ENCODE data around the gene OCIAD2.

Gene OCIAD2

GRCh38 chr4:48945981-48946380 is 39.4 kb upstream of the OCIAD2 start:
- no peaks in the 10 kb centered on the region for H3K9me3 ChIP-seq
- no peak for TF ChIP-seq CTCF (IDR thresholded peaks at IDR 0.05; ENCODE audit: low read depth, low read length)
- no peaks in the 10 kb centered on the region for H3K4me1 ChIP-seq
- DNase-seq: no peak
- no peaks in the 10 kb centered on the region for H3K27me3 ChIP-seq
- no peak overlapping the region for H3K4me3 ChIP-seq (ENCODE audit: low read depth, low read length)
- no peaks in the 10 kb centered on the region for H3K36me3 ChIP-seq

DNA sequence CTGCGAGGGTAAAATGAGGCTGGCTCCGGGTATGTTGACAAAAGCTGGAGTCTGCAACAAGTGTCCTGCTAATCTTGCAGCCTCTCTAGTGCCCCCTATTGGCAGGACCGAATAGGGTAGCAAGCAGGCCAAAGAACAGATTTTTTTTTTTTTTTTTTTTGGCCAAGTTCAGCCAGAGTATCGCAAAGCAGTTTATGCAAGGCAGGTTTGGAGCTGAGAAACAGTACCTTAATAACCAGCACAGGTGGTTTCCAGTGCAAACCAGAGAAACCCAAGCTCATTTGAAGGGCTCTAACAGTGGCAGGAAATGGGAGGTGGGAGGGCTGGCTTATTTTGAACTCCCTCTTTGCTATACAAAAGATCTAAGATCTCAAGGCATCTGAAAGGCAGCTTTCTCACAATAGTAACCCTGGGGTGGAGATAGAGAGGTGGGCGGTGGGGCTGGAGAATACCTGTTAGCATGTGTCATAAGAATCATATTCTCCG is 38.2 kb upstream of the OCIAD2 start:
- Histone ChIP-seq H3K36me3 (no peaks in the 10 kb centered on the region), H3K4me1 (no peaks in the 10 kb centered on the region), H3K9me3 (no peaks in the 10 kb centered on the region), H3K4me3 (ENCODE audit: low read depth, low read length) (no peak overlapping the region), H3K27me3 (no peaks in the 10 kb centered on the region)
- peak; percentile 32 for DNase-seq
- peak; percentile 63 for TF ChIP-seq CTCF (IDR thresholded peaks at IDR 0.05; ENCODE audit: low read depth, low read length)

DNA sequence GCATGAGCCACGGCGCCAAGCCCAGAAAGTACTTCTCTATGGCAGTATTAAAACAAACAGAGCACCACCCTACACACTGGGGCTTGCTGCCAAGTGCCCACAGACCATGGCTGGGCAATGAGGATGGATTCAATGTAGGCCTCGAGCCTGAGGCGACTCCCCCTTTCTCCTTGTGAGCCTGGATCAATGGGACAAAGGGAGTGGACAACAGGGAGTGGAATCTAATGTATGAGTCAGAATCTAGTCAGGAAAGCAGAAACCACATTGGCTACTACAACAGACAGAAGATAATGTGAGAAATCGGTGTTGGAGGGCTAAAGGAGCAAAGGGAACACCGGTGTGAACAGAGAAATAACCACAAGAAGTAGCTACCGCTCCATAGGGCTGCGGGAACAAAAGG is 37.7 kb upstream of the OCIAD2 start:
- Histone ChIP-seq H3K27me3 (no peaks in the 10 kb centered on the region), H3K4me1 (no peaks in the 10 kb centered on the region), H3K9me3 (no peaks in the 10 kb centered on the region), H3K4me3 (ENCODE audit: low read depth, low read length) (no peak overlapping the region), H3K36me3 (no peaks in the 10 kb centered on the region)
- TF ChIP-seq CTCF (IDR thresholded peaks at IDR 0.05; ENCODE audit: low read depth, low read length): no peak
- no peak for DNase-seq

DNA sequence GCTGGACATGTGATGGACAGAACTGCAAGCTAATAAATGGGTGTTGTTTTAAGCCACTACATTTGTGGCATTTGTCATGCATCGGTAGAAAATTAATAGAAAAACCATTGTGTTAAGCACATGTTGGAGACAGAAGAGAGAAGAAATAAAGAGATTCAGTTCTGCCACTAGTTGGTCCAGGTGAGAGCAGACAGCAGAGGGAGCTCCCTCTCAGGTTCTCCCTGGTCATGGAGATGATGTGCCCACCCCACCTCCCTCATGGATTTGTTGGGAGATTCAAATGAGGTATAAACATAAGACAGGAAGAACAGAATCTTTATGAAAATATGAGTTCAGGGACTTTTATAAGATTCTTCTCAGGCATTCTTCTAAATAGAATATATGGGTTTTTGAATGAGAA is 36.8 kb upstream of the OCIAD2 start:
- Histone ChIP-seq H3K9me3 (no peaks in the 10 kb centered on the region), H3K4me3 (ENCODE audit: low read depth, low read length) (no peak overlapping the region), H3K4me1 (no peaks in the 10 kb centered on the region), H3K36me3 (no peaks in the 10 kb centered on the region), H3K27me3 (no peaks in the 10 kb centered on the region)
- peak; percentile 13 for DNase-seq
- peak; percentile 51 for TF ChIP-seq CTCF (IDR thresholded peaks at IDR 0.05; ENCODE audit: low read depth, low read length)

GRCh38 chr4:48939785-48940184 is 33.2 kb upstream of the OCIAD2 start:
- H3K4me3 ChIP-seq (ENCODE audit: low read depth, low read length): no peak overlapping the region
- H3K36me3 ChIP-seq: no peaks in the 10 kb centered on the region
- no peaks in the 10 kb centered on the region for H3K4me1 ChIP-seq
- DNase-seq: no peak
- no peaks in the 10 kb centered on the region for H3K27me3 ChIP-seq
- no peak for TF ChIP-seq CTCF (IDR thresholded peaks at IDR 0.05; ENCODE audit: low read depth, low read length)
- no peaks in the 10 kb centered on the region for H3K9me3 ChIP-seq

DNA sequence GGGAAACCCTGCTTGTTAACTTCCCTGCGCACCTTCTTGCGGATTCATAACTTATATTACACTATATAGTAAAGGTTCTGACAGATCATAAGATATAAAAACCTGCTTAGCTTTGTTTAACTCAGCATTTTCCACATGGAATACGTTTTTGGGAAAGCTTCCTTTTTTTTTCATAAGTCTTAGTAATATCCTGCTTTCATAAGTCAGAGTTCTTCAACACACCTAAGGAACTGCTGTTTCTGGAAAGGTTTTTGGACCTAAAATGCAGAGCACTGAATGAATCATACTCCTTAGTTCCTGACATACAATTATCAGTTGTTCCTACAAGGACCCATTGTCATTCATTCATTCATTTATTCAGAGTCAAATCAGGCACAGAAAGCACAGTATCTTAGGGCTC is 32.3 kb upstream of the OCIAD2 start:
- no peak overlapping the region for H3K4me3 ChIP-seq (ENCODE audit: low read depth, low read length)
- H3K9me3 ChIP-seq: no peaks in the 10 kb centered on the region
- H3K4me1 ChIP-seq: no peaks in the 10 kb centered on the region
- no peaks in the 10 kb centered on the region for H3K27me3 ChIP-seq
- TF ChIP-seq CTCF (IDR thresholded peaks at IDR 0.05; ENCODE audit: low read depth, low read length): no peak
- no peaks in the 10 kb centered on the region for H3K36me3 ChIP-seq
- no peak for DNase-seq

Data from BE2C (cell line).